ENCODE results near the gene NDUFA11. TPM values are rescaled to one million over a fixed set of nuclear protein-coding genes. Genes with fewer than 3 reads are reported as not detected.
"Not testable (repeated sequence)": the region's sequence is repeated elsewhere in the genome, so short reads cannot be mapped to it uniquely, and the experiment has no call there.

Gene NDUFA11
- total RNA-seq, 2 donors from 2014 or later, result 242 to 269 TPM

GRCh38 chr19:5857203-5858081 is 46.1 kb downstream of the NDUFA11 start:
- Histone ChIP-seq H3K27me3 (ENCODE audit: control insufficient read depth, insufficient read depth, low read length, poor library complexity, severe bottlenecking) (no peaks in the 10 kb centered on the region), H3K36me3 (ENCODE audit: control insufficient read depth, insufficient read depth, low read length) (no peaks in the 10 kb centered on the region), H3K9ac (ENCODE audit: extremely low read depth, low read length, poor library complexity, severe bottlenecking) (no peak overlapping the region), H3K4me3 (ENCODE audit: low read length) (no peak overlapping the region), H3K4me1 (ENCODE audit: control insufficient read depth, insufficient read depth, low read length) (no peaks in the 10 kb centered on the region), H3K27ac (ENCODE audit: low read depth, low read length) (no peak overlapping the region), H3K9me3 (ENCODE audit: control insufficient read depth, low read length) (no peaks in the 10 kb centered on the region)
- DNase-seq, result no peak
- peaks cover 9% of the 10 kb centered on the region for H3K4me1 Mint-ChIP-seq
- H3K9me3 Mint-ChIP-seq, result no peaks in the 10 kb centered on the region
- H3K36me3 Mint-ChIP-seq (ENCODE audit: low read depth), result no peaks in the 10 kb centered on the region
- H3K4me3 Mint-ChIP-seq, result no peak overlapping the region
- H3K27ac Mint-ChIP-seq, result no peak overlapping the region
- H3K27me3 Mint-ChIP-seq (ENCODE audit: insufficient read depth), result peaks cover 4% of the 10 kb centered on the region
- 93 to 95% methylated on average over 17 to 18 of the region's 18 CpGs for WGBS, 2 experiments (ENCODE audit: insufficient coverage in 1 of 2, insufficient read length in 1 of 2)
- TF ChIP-seq CTCF (conservative IDR thresholded peaks at IDR 0.05), result no peak

- H3K4me1 ChIP-seq (ENCODE audit: control insufficient read depth, insufficient read depth, low read length); H3K36me3 Mint-ChIP-seq (ENCODE audit: low read depth); H3K27me3 Mint-ChIP-seq (ENCODE audit: insufficient read depth); H3K9me3 Mint-ChIP-seq; H3K4me1 Mint-ChIP-seq; DNase-seq; H3K9ac ChIP-seq (ENCODE audit: extremely low read depth, low read length, poor library complexity, severe bottlenecking); H3K27ac Mint-ChIP-seq; H3K4me3 Mint-ChIP-seq; H3K4me3 ChIP-seq (ENCODE audit: low read length); H3K9me3 ChIP-seq (ENCODE audit: control insufficient read depth, low read length); H3K27me3 ChIP-seq (ENCODE audit: control insufficient read depth, insufficient read depth, low read length, poor library complexity, severe bottlenecking); H3K27ac ChIP-seq (ENCODE audit: low read depth, low read length); H3K36me3 ChIP-seq (ENCODE audit: control insufficient read depth, insufficient read depth, low read length): not testable (repeated sequence)
- WGBS, 2 experiments (ENCODE audit: insufficient coverage in 1 of 2, insufficient read length in 1 of 2), result 89 to 93% methylated on average over 9 of the region's 9 CpGs
Measured at GRCh38 chr19:5855151-5855550, 48.4 kb downstream of the NDUFA11 start.

- H3K4me3 Mint-ChIP-seq; H3K4me3 ChIP-seq (ENCODE audit: low read length); H3K27me3 Mint-ChIP-seq (ENCODE audit: insufficient read depth); H3K4me1 Mint-ChIP-seq; H3K27ac Mint-ChIP-seq; DNase-seq; H3K9me3 Mint-ChIP-seq; H3K9me3 ChIP-seq (ENCODE audit: control insufficient read depth, low read length); H3K27ac ChIP-seq (ENCODE audit: low read depth, low read length); H3K9ac ChIP-seq (ENCODE audit: extremely low read depth, low read length, poor library complexity, severe bottlenecking); H3K36me3 Mint-ChIP-seq (ENCODE audit: low read depth); H3K4me1 ChIP-seq (ENCODE audit: control insufficient read depth, insufficient read depth, low read length); H3K27me3 ChIP-seq (ENCODE audit: control insufficient read depth, insufficient read depth, low read length, poor library complexity, severe bottlenecking); H3K36me3 ChIP-seq (ENCODE audit: control insufficient read depth, insufficient read depth, low read length): not testable (repeated sequence)
- WGBS, 2 experiments (ENCODE audit: insufficient coverage in 1 of 2, insufficient read length in 1 of 2), result 90 to 92% methylated on average over 10 of the region's 10 CpGs
Measured at GRCh38 chr19:5854121-5854520, 49.5 kb downstream of the NDUFA11 start.

- H3K9ac ChIP-seq (ENCODE audit: extremely low read depth, low read length, poor library complexity, severe bottlenecking), result no peak within 1 kb of the TSS
- no peak for TF ChIP-seq CTCF (conservative IDR thresholded peaks at IDR 0.05)
- peaks cover 9% of the 10 kb centered on the region for H3K4me1 Mint-ChIP-seq
- H3K27me3 Mint-ChIP-seq (ENCODE audit: insufficient read depth), result peaks cover 9% of the 10 kb centered on the region
- no peak within 1 kb of the TSS for H3K4me3 ChIP-seq (ENCODE audit: low read length)
- WGBS, 2 experiments (ENCODE audit: insufficient coverage in 1 of 2, insufficient read length in 1 of 2), result 91 to 94% methylated on average over 9 to 10 of the region's 10 CpGs
- H3K27ac Mint-ChIP-seq, result no peak within 1 kb of the TSS
- H3K9me3 ChIP-seq (ENCODE audit: control insufficient read depth, low read length), result no peaks in the 10 kb centered on the region
- peaks cover 7% of the 10 kb centered on the region for H3K9me3 Mint-ChIP-seq
- no peaks in the 10 kb centered on the region for H3K36me3 ChIP-seq (ENCODE audit: control insufficient read depth, insufficient read depth, low read length)
- H3K36me3 Mint-ChIP-seq (ENCODE audit: low read depth), result no peaks in the 10 kb centered on the region
- H3K4me3 Mint-ChIP-seq, result no peak within 1 kb of the TSS
- H3K27me3 ChIP-seq (ENCODE audit: control insufficient read depth, insufficient read depth, low read length, poor library complexity, severe bottlenecking), result no peaks in the 10 kb centered on the region
- H3K27ac ChIP-seq (ENCODE audit: low read depth, low read length), result no peak within 1 kb of the TSS
- H3K4me1 ChIP-seq (ENCODE audit: control insufficient read depth, insufficient read depth, low read length), result no peaks in the 10 kb centered on the region
- DNase-seq, result no peak
Measured at GRCh38 chr19:5851302-5851701, 52.3 kb downstream of the NDUFA11 start, which contains the start of gene FUT3. FUT3 (minus strand) TSS chr19:5851449.
